COLO829 (cell line): Measurements from ENCODE around the gene ACCS.

ENCODE experiments used
- DNase-seq: peaks from one replicate; pipeline ENCODE4 v3.0.0; 2012; ENCODE audit warnings: low spot score

The ACCS gene

GRCh38 chr11:44043157-44043556, 22.9 kb upstream of the ACCS start:
- DNase-seq, result no peak

DNA sequence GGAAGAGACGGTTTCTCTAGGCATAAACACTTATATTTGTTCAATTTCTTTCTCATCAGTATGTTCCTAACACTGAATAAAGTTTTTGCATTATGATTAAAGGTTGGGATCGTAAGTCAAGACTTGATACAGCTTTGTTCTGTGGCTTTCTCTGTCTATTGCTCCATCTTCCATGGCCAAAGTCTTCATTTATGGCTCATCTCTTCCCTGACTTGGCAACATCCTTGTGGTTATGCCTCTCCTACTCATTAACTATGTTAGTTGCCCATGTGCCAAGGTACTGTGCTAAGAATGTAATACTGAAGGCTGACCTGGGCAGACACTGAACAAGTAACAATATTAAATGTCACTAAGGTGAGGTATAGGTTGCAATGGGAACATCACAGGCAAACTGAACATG, 19.9 kb upstream of the ACCS start:
- no peak for DNase-seq

DNA sequence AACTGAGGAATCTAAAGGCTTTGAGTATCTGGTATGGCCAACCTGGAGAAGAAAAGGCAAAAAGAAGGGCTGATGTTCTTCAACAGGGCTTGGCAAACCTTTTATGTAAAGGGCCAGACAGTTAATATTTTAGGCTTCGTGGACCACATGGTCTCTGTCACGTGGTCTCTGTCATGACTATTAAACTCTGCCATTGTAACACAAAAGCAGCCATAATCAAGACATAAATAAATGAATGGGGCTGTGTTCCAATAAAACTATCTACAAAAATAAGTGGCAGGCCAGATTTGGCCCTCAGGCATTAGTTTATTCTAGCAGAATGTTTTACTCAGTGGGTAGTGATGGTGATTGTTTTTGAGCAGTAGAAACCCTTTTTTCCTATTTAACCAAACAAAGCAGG, 18.8 kb upstream of the ACCS start:
- DNase-seq, result no peak

GRCh38 chr11:44047931-44048431, 18.1 kb upstream of the ACCS start, which contains the start of gene ACCSL:
ACCSL (plus strand) TSS chr11:44047981; CDS start chr11:44048037, 56 bp downstream.
- DNase-seq, result peak; percentile 82

DNA sequence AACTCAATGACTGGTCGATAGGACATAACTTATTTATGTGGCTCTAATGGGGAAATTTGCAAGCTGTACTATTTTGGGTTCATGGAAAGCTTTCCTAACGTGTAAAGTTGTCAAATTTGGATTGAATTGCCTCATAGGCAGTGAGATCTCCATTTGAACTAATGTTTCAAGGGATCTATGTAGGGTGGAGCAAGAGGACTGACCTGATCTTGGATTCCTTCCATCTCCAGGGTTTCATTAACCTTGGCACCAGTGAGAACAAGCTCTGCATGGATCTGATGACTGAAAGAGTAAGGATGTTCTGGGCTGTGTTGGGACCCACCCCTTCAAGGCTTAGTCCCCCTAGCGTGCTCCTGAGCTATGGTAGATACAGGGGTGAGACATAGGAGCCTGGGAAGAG, 16.2 kb upstream of the ACCS start:
- DNase-seq, result no peak

- no peak for DNase-seq
These were observed 14.9 kb upstream of the ACCS start for GRCh38 chr11:44051171-44051570.

GRCh38 chr11:44057340-44057739, 8.7 kb upstream of the ACCS start:
- no peak for DNase-seq

- no peak for DNase-seq
These were observed 7.8 kb upstream of the ACCS start for GRCh38 chr11:44058275-44058674.

GRCh38 chr11:44065161-44065661, 859 bp upstream of the ACCS start:
- no peak for DNase-seq

- peak; percentile 78 for DNase-seq
These were observed 667 bp downstream of the ACCS start for GRCh38 chr11:44066732-44067141.

DNA sequence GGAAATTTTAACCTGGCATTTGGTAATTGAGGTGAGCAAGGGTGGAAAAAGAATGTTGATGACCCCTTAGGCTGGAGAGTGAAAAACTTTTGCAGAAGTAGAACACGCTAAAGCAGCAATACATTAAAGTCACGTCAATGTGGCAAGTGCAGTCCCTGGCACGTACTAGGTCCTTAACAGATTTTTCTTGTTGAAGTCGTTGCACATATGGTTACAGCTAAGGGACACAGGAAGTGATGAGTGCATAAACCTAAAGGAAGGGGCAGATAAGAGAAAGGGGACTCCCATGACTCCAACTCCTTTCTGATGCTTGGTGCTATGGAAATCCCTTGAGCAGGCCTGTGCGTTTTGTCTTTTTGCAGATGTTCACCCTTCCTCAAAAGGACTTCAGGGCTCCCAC, 1.2 kb downstream of the ACCS start:
- no peak for DNase-seq

- DNase-seq, result no peak
These were observed 2.1 kb downstream of the ACCS start for GRCh38 chr11:44068180-44068579.

GRCh38 chr11:44071157-44071556, 5.1 kb downstream of the ACCS start:
- DNase-seq, result no peak

GRCh38 chr11:44072757-44073658, 6.9 kb downstream of the ACCS start:
- no peak for DNase-seq

- DNase-seq, result no peak
These were observed 12.7 kb downstream of the ACCS start for GRCh38 chr11:44078794-44079193.

DNA sequence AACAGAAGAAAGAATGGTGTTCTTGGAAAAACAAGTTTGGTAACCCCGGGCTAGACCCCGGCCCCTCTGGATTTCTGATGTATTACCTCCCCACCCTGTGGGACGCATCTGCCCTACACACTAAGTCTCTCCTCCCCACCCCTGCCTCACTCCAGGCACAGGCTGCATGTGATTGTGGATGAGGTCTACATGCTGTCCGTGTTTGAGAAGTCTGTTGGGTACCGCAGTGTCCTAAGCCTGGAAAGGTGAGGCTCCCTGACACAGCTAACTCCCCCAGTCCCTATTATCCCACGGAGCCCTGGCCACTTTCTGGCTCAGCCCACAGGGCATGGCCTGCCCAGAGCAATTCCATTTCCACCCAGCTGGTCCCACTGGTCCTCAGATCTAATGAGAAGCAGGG, 13.3 kb downstream of the ACCS start:
- DNase-seq, result no peak

DNA sequence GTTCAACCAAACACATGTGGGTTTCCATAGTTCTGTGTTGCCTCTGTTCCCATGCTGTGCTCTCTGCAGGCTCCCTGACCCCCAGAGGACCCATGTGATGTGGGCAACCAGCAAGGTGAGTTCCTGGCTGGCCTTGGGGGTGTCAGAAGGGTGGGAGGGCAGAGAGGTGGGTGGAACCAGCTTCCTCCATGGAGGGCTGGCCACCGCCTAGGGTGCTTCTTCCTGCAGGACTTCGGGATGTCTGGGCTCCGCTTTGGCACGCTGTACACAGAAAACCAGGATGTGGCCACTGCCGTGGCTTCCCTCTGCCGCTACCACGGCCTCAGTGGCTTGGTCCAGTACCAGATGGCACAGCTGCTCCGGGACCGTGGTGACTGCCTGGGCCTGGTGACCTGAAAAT, 14.9 kb downstream of the ACCS start:
- no peak for DNase-seq

GRCh38 chr11:44082645-44083044, 16.6 kb downstream of the ACCS start:
- DNase-seq, result no peak

- no peak for DNase-seq
These were observed 17.4 kb downstream of the ACCS start for GRCh38 chr11:44083433-44083832.

DNA sequence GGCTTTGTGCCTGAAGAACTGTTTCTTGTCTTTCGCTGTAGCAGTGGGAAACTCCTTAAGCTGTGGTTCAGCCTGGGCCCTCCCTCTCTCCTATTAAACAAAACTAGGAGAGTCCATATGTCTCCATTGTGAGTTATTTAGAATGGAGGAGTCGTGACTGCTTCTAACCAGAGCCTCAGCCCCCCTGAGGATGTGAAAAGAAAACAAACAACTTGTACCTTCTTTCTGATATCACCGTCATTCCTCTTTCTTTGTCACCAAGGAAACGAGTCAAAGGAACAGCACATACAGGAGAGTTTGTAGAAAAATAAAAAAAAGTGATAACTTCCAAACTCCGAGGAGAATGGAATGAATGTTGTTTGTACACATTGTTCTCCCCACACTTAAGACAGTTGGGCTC, 17.8 kb downstream of the ACCS start:
- DNase-seq, result no peak

- DNase-seq, result no peak
These were observed 19.3 kb downstream of the ACCS start for GRCh38 chr11:44085330-44085729.

DNA sequence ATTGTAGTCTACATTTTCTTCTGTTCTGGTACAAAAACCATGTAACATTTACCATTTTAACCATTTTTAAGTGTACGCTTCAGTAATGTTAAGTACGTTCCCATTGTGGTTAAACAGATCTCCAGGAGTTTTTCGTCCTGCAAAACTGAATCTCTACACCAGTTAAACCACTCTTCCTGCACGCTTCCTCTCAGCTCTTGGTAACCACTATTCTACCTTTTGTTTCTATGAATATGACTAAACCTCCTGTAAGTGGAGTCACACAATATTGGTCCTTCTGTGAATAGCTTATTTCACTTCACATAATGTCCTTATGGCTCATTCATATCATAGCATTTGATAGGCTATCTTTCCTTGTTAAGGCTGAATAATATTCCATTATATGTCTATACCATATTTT, 22.3 kb downstream of the ACCS start:
- no peak for DNase-seq

- DNase-seq, result no peak
These were observed 22.8 kb downstream of the ACCS start for GRCh38 chr11:44088871-44089270.

DNA sequence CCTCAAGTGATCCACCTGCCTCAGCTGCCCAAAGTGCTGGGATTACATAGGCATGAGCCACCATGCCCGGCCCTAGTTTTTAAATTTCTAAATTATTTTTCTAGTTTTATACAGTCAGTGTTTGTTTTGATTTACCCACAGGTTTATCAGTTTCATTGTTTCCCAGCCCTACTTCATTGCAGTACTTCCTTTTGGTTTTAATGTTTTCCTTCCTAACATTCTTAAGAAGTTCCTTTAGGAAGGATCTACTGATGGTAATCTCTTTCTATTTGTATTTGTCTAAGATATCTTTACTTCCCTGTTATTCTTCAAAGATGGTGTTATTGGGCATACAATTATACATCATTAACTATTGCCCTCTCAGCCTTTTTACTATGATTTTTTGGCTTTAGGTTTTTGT, 24.5 kb downstream of the ACCS start:
- DNase-seq, result no peak
